Measurements from ENCODE around the gene PAX4. TPM values are rescaled to one million over a fixed set of nuclear protein-coding genes. Genes with fewer than 3 reads are reported as not detected.

PAX4 gene
- polyA plus RNA-seq, 1 of the 3 experiments (the other 2 are of a cell fraction): not detected

- Histone ChIP-seq H3K4me1 (ENCODE audit: control insufficient read depth in 1 of 2, insufficient read depth in 2 of 2, low read depth in 1 of 2, low read length in 1 of 2) (peaks cover 10 to 17% of the 10 kb centered on the region in 2 experiments; a peak in 3 of 4 replicates), H3K9ac (no peak overlapping the region), H3K4me2 (no peak overlapping the region), H3F3A (replicated peaks; ENCODE audit: insufficient read depth) (peaks cover 4% of the 10 kb centered on the region), H3K9me3 (no peaks in the 10 kb centered on the region), H3K36me3 (replicated peaks in 1 of 2; ENCODE audit: control insufficient read depth in 1 of 2, insufficient read depth in 2 of 2, low read length in 1 of 2) (peaks cover 20 to 21% of the 10 kb centered on the region in 2 experiments), H2AFZ (ENCODE audit: low read depth) (no peak overlapping the region), H3K79me2 (ENCODE audit: insufficient read depth) (peaks cover 18% of the 10 kb centered on the region), H4K20me1 (ENCODE audit: insufficient read depth) (peaks cover 7% of the 10 kb centered on the region), H3K9me2 (no peaks in the 10 kb centered on the region), H3K4me3 (ENCODE audit: low read depth in 2 of 2, low read length in 1 of 2) (no peak overlapping the region), H3K27me3 (ENCODE audit: insufficient read depth) (no peaks in the 10 kb centered on the region), H3K27ac (ENCODE audit: low read depth in 2 of 2, low read length in 1 of 2) (no peak overlapping the region)
- TF ChIP-seq FOXJ3 (CRISPR knock-in tag; IDR thresholded peaks at IDR 0.05) (no peak), PBX3 (IDR thresholded peaks at IDR 0.05) (no peak), NFIC (IDR thresholded peaks at IDR 0.05; ENCODE audit: borderline replicate concordance) (no peak), YY1 (IDR thresholded peaks at IDR 0.05; ENCODE audit: low read depth) (no peak)
- TF ChIP-seq, protein P1, sequence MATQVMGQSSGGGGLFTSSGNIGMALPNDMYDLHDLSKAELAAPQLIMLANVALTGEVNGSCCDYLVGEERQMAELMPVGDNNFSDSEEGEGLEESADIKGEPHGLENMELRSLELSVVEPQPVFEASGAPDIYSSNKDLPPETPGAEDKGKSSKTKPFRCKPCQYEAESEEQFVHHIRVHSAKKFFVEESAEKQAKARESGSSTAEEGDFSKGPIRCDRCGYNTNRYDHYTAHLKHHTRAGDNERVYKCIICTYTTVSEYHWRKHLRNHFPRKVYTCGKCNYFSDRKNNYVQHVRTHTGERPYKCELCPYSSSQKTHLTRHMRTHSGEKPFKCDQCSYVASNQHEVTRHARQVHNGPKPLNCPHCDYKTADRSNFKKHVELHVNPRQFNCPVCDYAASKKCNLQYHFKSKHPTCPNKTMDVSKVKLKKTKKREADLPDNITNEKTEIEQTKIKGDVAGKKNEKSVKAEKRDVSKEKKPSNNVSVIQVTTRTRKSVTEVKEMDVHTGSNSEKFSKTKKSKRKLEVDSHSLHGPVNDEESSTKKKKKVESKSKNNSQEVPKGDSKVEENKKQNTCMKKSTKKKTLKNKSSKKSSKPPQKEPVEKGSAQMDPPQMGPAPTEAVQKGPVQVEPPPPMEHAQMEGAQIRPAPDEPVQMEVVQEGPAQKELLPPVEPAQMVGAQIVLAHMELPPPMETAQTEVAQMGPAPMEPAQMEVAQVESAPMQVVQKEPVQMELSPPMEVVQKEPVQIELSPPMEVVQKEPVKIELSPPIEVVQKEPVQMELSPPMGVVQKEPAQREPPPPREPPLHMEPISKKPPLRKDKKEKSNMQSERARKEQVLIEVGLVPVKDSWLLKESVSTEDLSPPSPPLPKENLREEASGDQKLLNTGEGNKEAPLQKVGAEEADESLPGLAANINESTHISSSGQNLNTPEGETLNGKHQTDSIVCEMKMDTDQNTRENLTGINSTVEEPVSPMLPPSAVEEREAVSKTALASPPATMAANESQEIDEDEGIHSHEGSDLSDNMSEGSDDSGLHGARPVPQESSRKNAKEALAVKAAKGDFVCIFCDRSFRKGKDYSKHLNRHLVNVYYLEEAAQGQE (IDR thresholded peaks at IDR 0.05; ENCODE audit: low read depth, low read length): no peak
- ChIA-PET POLR2A (no interaction called here), CTCF (interaction anchor here (0.7 to 2.2 kb wide), 3 partner anchors 297 to 627 kb away, joined by 3 to 12 read pairs (median 3); no protein-coding TSS in a partner anchor)
- DNase-seq: no peak
- WGBS (ENCODE audit: low lambda C conversion rate): 93% methylated on average over 6 of the region's 6 CpGs
Measured at GRCh38 chr7:127591591-127591990, 26.4 kb downstream of the PAX4 start.

- no peak for DNase-seq
- Histone ChIP-seq H2AFZ (ENCODE audit: low read depth) (no peak overlapping the region), H3K4me2 (no peak overlapping the region), H3K36me3 (replicated peaks in 1 of 2; ENCODE audit: control insufficient read depth in 1 of 2, insufficient read depth in 2 of 2, low read length in 1 of 2) (peaks cover 20 to 21% of the 10 kb centered on the region in 2 experiments), H3K79me2 (ENCODE audit: insufficient read depth) (peaks cover 18% of the 10 kb centered on the region), H3K9me3 (no peaks in the 10 kb centered on the region), H3K9me2 (no peaks in the 10 kb centered on the region), H3K9ac (no peak overlapping the region), H3F3A (replicated peaks; ENCODE audit: insufficient read depth) (peaks cover 6% of the 10 kb centered on the region), H4K20me1 (ENCODE audit: insufficient read depth) (peaks cover 7% of the 10 kb centered on the region), H3K27ac (ENCODE audit: low read depth in 2 of 2, low read length in 1 of 2) (no peak overlapping the region), H3K4me1 (ENCODE audit: control insufficient read depth in 1 of 2, insufficient read depth in 2 of 2, low read depth in 1 of 2, low read length in 1 of 2) (peaks cover 10 to 17% of the 10 kb centered on the region in 2 experiments; a peak in 3 of 4 replicates), H3K4me3 (ENCODE audit: low read depth in 2 of 2, low read length in 1 of 2) (no peak overlapping the region), H3K27me3 (ENCODE audit: insufficient read depth) (no peaks in the 10 kb centered on the region)
- 95% methylated on average over 7 of the region's 7 CpGs for WGBS (ENCODE audit: low lambda C conversion rate)
- ChIA-PET POLR2A (no interaction called here), CTCF (interaction anchor here (0.8 to 2.2 kb wide), 3 partner anchors 117 to 628 kb away, joined by 3 to 12 read pairs (median 3); no protein-coding TSS in a partner anchor)
- no peak for TF ChIP-seq NFIC (IDR thresholded peaks at IDR 0.05; ENCODE audit: borderline replicate concordance)
- no peak for TF ChIP-seq TEAD4 (IDR thresholded peaks at IDR 0.05; ENCODE audit: borderline replicate concordance, insufficient read depth)
- TF ChIP-seq MAX (IDR thresholded peaks at IDR 0.05; ENCODE audit: low read depth): no peak
- TF ChIP-seq RAD21 (IDR thresholded peaks at IDR 0.05; ENCODE audit: low read length): no peak
- TF ChIP-seq NRF1 (IDR thresholded peaks at IDR 0.05; ENCODE audit: low read depth, low read length): no peak
- TF ChIP-seq GATA2 (CRISPR knock-in tag; IDR thresholded peaks at IDR 0.05): no peak
- no peak for TF ChIP-seq CTCF (IDR thresholded peaks at IDR 0.05)
- no peak for TF ChIP-seq FOXJ3 (CRISPR knock-in tag; IDR thresholded peaks at IDR 0.05)
- TF ChIP-seq TAF1 (IDR thresholded peaks at IDR 0.05; ENCODE audit: borderline replicate concordance, low read depth, low read length): no peak
- TF ChIP-seq, protein P2, sequence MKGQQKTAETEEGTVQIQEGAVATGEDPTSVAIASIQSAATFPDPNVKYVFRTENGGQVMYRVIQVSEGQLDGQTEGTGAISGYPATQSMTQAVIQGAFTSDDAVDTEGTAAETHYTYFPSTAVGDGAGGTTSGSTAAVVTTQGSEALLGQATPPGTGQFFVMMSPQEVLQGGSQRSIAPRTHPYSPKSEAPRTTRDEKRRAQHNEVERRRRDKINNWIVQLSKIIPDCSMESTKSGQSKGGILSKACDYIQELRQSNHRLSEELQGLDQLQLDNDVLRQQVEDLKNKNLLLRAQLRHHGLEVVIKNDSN (IDR thresholded peaks at IDR 0.05; ENCODE audit: borderline replicate concordance, low read depth): no peak
- TF ChIP-seq IRF3 (IDR thresholded peaks at IDR 0.05; ENCODE audit: low read depth, low read length): no peak
- TF ChIP-seq ELF1 (IDR thresholded peaks at IDR 0.05): no peak
- no peak for TF ChIP-seq EP300 (IDR thresholded peaks at IDR 0.05; ENCODE audit: borderline replicate concordance in 1 of 2, low read depth in 1 of 2, low read length in 1 of 2)
- no peak for TF ChIP-seq SIN3A (IDR thresholded peaks at IDR 0.05; ENCODE audit: borderline replicate concordance, low read depth, low read length)
- no peak for TF ChIP-seq POLR2AphosphoS5 (IDR thresholded peaks at IDR 0.05; ENCODE audit: low read depth, low read length)
- TF ChIP-seq RCOR1 (IDR thresholded peaks at IDR 0.05; ENCODE audit: low read length): no peak
Measured at GRCh38 chr7:127591189-127591588, 26.8 kb downstream of the PAX4 start.
